ENCODE results near the gene PANK4. TPM values are rescaled to one million over a fixed set of nuclear protein-coding genes. Genes with fewer than 3 reads are reported as not detected.

Gene PANK4
- total and polyA plus RNA-seq, 9 of the 15 experiments (the other 6 are each of a cell fraction or from before 2014, with no cell fraction given): 0.93 to 55.6 (median 31.5) TPM

DNA sequence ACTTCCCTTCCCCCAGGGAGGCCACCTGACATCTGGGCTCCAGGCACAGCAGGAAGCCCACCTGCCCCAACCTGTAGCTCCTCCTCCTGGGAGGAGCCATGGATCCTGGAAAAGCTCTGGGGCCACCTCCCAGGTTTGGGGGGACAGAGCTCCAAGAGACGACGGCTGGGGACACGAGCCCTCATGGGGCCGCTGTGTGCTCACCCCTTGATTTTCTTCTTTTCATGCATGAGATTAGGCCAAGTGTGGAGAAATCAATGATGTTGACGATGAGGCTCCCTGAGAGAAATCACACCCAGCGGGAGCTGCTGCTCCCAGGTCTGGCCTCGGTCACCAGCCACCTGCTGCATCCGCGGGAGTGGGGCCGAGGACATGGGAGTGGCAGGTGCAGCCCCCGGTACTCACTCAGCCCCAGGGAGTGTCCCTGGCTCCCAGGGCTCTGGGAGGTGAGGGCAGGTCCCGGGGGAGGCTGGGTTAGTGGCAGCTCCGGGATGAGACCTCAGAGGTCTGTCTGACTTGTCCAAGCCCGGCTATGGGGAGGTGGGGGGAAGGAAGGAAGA is 38.5 kb upstream of the PANK4 start (continued):
- TF ChIP-seq CHD7 (IDR thresholded peaks at IDR 0.05; ENCODE audit: low read depth, low read length): no peak
- no peak for TF ChIP-seq ARID1B (IDR thresholded peaks at IDR 0.05)
- no peak for TF ChIP-seq SPI1 (IDR thresholded peaks at IDR 0.05; ENCODE audit: borderline replicate concordance, low read depth, low read length)
- no peak for TF ChIP-seq SIX5 (IDR thresholded peaks at IDR 0.05; ENCODE audit: borderline replicate concordance in 1 of 2, insufficient read depth in 1 of 2, low read depth in 1 of 2, low read length in 2 of 2)
- TF ChIP-seq TCF7L2 (IDR thresholded peaks at IDR 0.05; ENCODE audit: low read depth, low read length): no peak
- TF ChIP-seq ZNF41 (CRISPR knock-in tag; conservative IDR thresholded peaks at IDR 0.05): no peak
- TF ChIP-seq TGIF2 (CRISPR knock-in tag; IDR thresholded peaks at IDR 0.05): no peak
- TF ChIP-seq ZNF785 (CRISPR knock-in tag; IDR thresholded peaks at IDR 0.05): no peak
- TF ChIP-seq EGR1 (conservative IDR thresholded peaks at IDR 0.05): no peak
- TF ChIP-seq BRD4 (IDR thresholded peaks at IDR 0.05): no peak
- TF ChIP-seq, protein P1, sequence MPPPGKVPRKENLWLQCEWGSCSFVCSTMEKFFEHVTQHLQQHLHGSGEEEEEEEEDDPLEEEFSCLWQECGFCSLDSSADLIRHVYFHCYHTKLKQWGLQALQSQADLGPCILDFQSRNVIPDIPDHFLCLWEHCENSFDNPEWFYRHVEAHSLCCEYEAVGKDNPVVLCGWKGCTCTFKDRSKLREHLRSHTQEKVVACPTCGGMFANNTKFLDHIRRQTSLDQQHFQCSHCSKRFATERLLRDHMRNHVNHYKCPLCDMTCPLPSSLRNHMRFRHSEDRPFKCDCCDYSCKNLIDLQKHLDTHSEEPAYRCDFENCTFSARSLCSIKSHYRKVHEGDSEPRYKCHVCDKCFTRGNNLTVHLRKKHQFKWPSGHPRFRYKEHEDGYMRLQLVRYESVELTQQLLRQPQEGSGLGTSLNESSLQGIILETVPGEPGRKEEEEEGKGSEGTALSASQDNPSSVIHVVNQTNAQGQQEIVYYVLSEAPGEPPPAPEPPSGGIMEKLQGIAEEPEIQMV (tag; conservative IDR thresholded peaks at IDR 0.05; ENCODE audit: low read depth): no peak
- TF ChIP-seq KAT2B (IDR thresholded peaks at IDR 0.05; ENCODE audit: low read depth, low read length): no peak
- no peak for TF ChIP-seq U2AF2 (optimal IDR thresholded peaks at IDR 0.05; ENCODE audit: low read depth, low read length)
- TF ChIP-seq SETDB1 (IDR thresholded peaks at IDR 0.05; ENCODE audit: low read length): no peak
- no peak for TF ChIP-seq HDAC2 (IDR thresholded peaks at IDR 0.05)
